ENCODE measurements around the gene ATP10B.

Gene ATP10B

GRCh38 chr5:160602744-160603143 lies 249.3 kb downstream of the ATP10B start:
- Histone ChIP-seq H3K4me3 (ENCODE audit: low read depth in 1 of 2, low read length in 2 of 2) (no peak overlapping the region), H3K4me1 (ENCODE audit: control insufficient read depth in 1 of 2, insufficient read depth in 2 of 2, low read length in 2 of 2) (peaks cover 0 to 8% of the 10 kb centered on the region in 2 donors), H3K27me3 (ENCODE audit: control insufficient read depth in 1 of 2, insufficient read depth in 2 of 2, low read length in 2 of 2) (no peaks in the 10 kb centered on the region), H3K9ac (ENCODE audit: low read depth in 1 of 2, low read length in 2 of 2) (no peak overlapping the region), H3K9me3 (ENCODE audit: control insufficient read depth in 1 of 2, low read length in 2 of 2) (no peaks in the 10 kb centered on the region), H3K27ac (ENCODE audit: low read depth, low read length) (no peak overlapping the region), H3K36me3 (ENCODE audit: control insufficient read depth in 1 of 2, insufficient read depth in 2 of 2, low read length in 2 of 2) (peaks cover 17 to 63% of the 10 kb centered on the region in 2 donors)

- Histone ChIP-seq H3K4me3 (ENCODE audit: low read depth in 1 of 2, low read length in 2 of 2) (no peak overlapping the region), H3K36me3 (ENCODE audit: control insufficient read depth in 1 of 2, insufficient read depth in 2 of 2, low read length in 2 of 2) (peaks cover 17 to 54% of the 10 kb centered on the region in 2 donors), H3K27me3 (ENCODE audit: control insufficient read depth in 1 of 2, insufficient read depth in 2 of 2, low read length in 2 of 2) (no peaks in the 10 kb centered on the region), H3K4me1 (ENCODE audit: control insufficient read depth in 1 of 2, insufficient read depth in 2 of 2, low read length in 2 of 2) (peaks cover 0 to 8% of the 10 kb centered on the region in 2 donors), H3K27ac (ENCODE audit: low read depth, low read length) (no peak overlapping the region), H3K9ac (ENCODE audit: low read depth in 1 of 2, low read length in 2 of 2) (no peak overlapping the region), H3K9me3 (ENCODE audit: control insufficient read depth in 1 of 2, low read length in 2 of 2) (no peaks in the 10 kb centered on the region)
Measured at GRCh38 chr5:160601046-160601445, 251.0 kb downstream of the ATP10B start.

GRCh38 chr5:160573318-160573717 lies 278.7 kb downstream of the ATP10B start:
- Histone ChIP-seq H3K36me3 (ENCODE audit: control insufficient read depth in 1 of 2, insufficient read depth in 2 of 2, low read length in 2 of 2) (peaks cover 23 to 46% of the 10 kb centered on the region in 2 donors), H3K9ac (ENCODE audit: low read depth in 1 of 2, low read length in 2 of 2) (no peak overlapping the region), H3K27ac (ENCODE audit: low read depth, low read length) (no peak overlapping the region), H3K4me3 (ENCODE audit: low read depth in 1 of 2, low read length in 2 of 2) (no peak overlapping the region), H3K9me3 (ENCODE audit: control insufficient read depth in 1 of 2, low read length in 2 of 2) (no peaks in the 10 kb centered on the region), H3K4me1 (ENCODE audit: control insufficient read depth in 1 of 2, insufficient read depth in 2 of 2, low read length in 2 of 2) (no peaks in the 10 kb centered on the region), H3K27me3 (ENCODE audit: control insufficient read depth in 1 of 2, insufficient read depth in 2 of 2, low read length in 2 of 2) (no peaks in the 10 kb centered on the region)

GRCh38 chr5:160567031-160567705 lies 284.8 kb downstream of the ATP10B start:
- Histone ChIP-seq H3K9ac (ENCODE audit: low read depth in 1 of 2, low read length in 2 of 2) (no peak overlapping the region), H3K36me3 (ENCODE audit: control insufficient read depth in 1 of 2, insufficient read depth in 2 of 2, low read length in 2 of 2) (peaks cover 26 to 64% of the 10 kb centered on the region in 2 donors), H3K27me3 (ENCODE audit: control insufficient read depth in 1 of 2, insufficient read depth in 2 of 2, low read length in 2 of 2) (no peaks in the 10 kb centered on the region), H3K27ac (ENCODE audit: low read depth, low read length) (no peak overlapping the region), H3K9me3 (ENCODE audit: control insufficient read depth in 1 of 2, low read length in 2 of 2) (no peaks in the 10 kb centered on the region), H3K4me3 (ENCODE audit: low read depth in 1 of 2, low read length in 2 of 2) (no peak overlapping the region), H3K4me1 (ENCODE audit: control insufficient read depth in 1 of 2, insufficient read depth in 2 of 2, low read length in 2 of 2) (no peaks in the 10 kb centered on the region)

DNA sequence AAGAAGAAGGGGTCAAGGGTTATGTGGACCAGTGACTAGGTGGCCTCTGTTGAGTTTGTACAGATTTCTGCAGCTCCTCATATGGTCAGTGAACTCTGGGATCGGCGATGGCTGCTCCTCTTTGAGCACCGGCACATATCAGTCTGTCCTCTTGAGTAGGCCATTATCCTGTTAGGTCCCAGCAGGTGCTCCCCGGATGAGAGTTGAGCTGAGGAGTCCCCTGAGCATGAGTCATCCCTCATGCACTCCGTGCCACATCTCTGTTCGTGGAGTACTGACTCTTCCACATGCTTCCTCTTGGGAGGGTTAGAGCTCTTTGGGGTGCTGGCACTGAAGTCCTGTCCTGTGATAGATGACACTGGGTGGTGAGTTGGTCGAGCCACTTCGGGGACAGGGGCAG lies 286.6 kb downstream of the ATP10B start:
- H3K27ac ChIP-seq (ENCODE audit: low read depth, low read length): no peak overlapping the region
- no peaks in the 10 kb centered on the region for H3K9me3 ChIP-seq (ENCODE audit: control insufficient read depth in 1 of 2, low read length in 2 of 2)
- H3K36me3 ChIP-seq (ENCODE audit: control insufficient read depth in 1 of 2, insufficient read depth in 2 of 2, low read length in 2 of 2): peaks cover 24 to 58% of the 10 kb centered on the region in 2 donors
- no peak overlapping the region for H3K9ac ChIP-seq (ENCODE audit: low read depth in 1 of 2, low read length in 2 of 2)
- H3K4me3 ChIP-seq (ENCODE audit: low read depth in 1 of 2, low read length in 2 of 2): no peak overlapping the region
- no peaks in the 10 kb centered on the region for H3K27me3 ChIP-seq (ENCODE audit: control insufficient read depth in 1 of 2, insufficient read depth in 2 of 2, low read length in 2 of 2)
- no peaks in the 10 kb centered on the region for H3K4me1 ChIP-seq (ENCODE audit: control insufficient read depth in 1 of 2, insufficient read depth in 2 of 2, low read length in 2 of 2)

DNA sequence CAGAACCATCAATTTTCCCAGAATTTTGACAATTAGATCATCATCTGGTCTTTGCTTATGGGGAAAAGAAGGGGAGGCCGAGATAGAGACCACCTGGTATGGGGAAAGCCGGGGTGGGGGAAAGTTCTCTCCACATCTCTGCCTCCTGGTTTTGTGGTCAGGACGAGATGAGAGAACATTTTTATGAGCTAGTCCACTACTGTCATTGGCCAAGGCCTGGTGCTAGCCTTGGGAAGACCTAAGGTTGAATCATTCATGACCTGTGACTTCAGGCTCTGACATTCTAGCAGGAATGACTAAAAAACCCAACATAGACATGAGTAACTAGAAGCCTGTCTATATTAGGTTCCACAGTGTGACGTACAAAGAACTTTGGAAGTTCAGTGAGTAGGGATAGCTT lies 295.2 kb downstream of the ATP10B start:
- no peak overlapping the region for H3K27ac ChIP-seq (ENCODE audit: low read depth, low read length)
- H3K9ac ChIP-seq (ENCODE audit: low read depth in 1 of 2, low read length in 2 of 2): no peak overlapping the region
- H3K27me3 ChIP-seq (ENCODE audit: control insufficient read depth in 1 of 2, insufficient read depth in 2 of 2, low read length in 2 of 2): no peaks in the 10 kb centered on the region
- no peak overlapping the region for H3K4me3 ChIP-seq (ENCODE audit: low read depth in 1 of 2, low read length in 2 of 2)
- H3K9me3 ChIP-seq (ENCODE audit: control insufficient read depth in 1 of 2, low read length in 2 of 2): no peaks in the 10 kb centered on the region
- no peaks in the 10 kb centered on the region for H3K36me3 ChIP-seq (ENCODE audit: control insufficient read depth in 1 of 2, insufficient read depth in 2 of 2, low read length in 2 of 2)
- H3K4me1 ChIP-seq (ENCODE audit: control insufficient read depth in 1 of 2, insufficient read depth in 2 of 2, low read length in 2 of 2): peaks cover 0 to 15% of the 10 kb centered on the region in 2 donors

DNA sequence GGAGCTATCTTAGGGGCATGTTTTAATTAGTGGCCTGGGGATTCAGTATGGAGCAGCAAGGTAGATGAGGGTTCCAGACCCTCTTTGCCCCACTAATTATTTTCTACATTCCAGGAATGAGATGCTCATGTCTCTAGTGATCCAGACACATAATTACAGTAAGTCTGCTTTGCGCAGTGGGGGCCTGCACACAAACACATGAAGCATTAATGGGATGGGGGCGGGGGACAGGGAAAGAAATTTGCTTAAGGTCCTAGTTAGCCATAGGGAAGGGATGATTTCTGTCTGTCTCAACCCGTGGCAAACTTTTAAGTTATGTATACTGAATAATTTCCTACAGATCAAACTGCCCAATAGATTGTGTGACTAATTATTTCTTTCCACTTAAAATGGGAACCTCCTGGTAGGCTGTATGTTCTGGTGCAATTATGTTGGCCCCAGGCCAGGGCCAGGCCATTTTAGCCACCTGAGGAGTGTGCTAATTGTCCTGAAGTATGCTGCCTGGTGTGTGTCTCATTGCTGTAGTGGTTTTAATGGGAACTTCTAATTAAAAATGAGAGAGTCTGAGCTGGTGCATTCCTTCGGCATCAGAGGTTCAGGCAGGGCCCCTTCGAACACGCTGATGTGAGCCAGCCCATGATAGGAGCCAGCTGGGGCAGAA lies 295.9 kb downstream of the ATP10B start:
- Histone ChIP-seq H3K4me3 (ENCODE audit: low read depth in 1 of 2, low read length in 2 of 2) (no peak overlapping the region), H3K4me1 (ENCODE audit: control insufficient read depth in 1 of 2, insufficient read depth in 2 of 2, low read length in 2 of 2) (peaks cover 0 to 15% of the 10 kb centered on the region in 2 donors), H3K27me3 (ENCODE audit: control insufficient read depth in 1 of 2, insufficient read depth in 2 of 2, low read length in 2 of 2) (no peaks in the 10 kb centered on the region), H3K9me3 (ENCODE audit: control insufficient read depth in 1 of 2, low read length in 2 of 2) (no peaks in the 10 kb centered on the region), H3K9ac (ENCODE audit: low read depth in 1 of 2, low read length in 2 of 2) (no peak overlapping the region), H3K36me3 (ENCODE audit: control insufficient read depth in 1 of 2, insufficient read depth in 2 of 2, low read length in 2 of 2) (no peaks in the 10 kb centered on the region), H3K27ac (ENCODE audit: low read depth, low read length) (no peak overlapping the region)

- Histone ChIP-seq H3K4me1 (ENCODE audit: control insufficient read depth in 1 of 2, insufficient read depth in 2 of 2, low read length in 2 of 2) (peaks cover 0 to 15% of the 10 kb centered on the region in 2 donors), H3K9me3 (ENCODE audit: control insufficient read depth in 1 of 2, low read length in 2 of 2) (no peaks in the 10 kb centered on the region), H3K4me3 (ENCODE audit: low read depth in 1 of 2, low read length in 2 of 2) (no peak overlapping the region), H3K9ac (ENCODE audit: low read depth in 1 of 2, low read length in 2 of 2) (no peak overlapping the region), H3K27me3 (ENCODE audit: control insufficient read depth in 1 of 2, insufficient read depth in 2 of 2, low read length in 2 of 2) (no peaks in the 10 kb centered on the region), H3K36me3 (ENCODE audit: control insufficient read depth in 1 of 2, insufficient read depth in 2 of 2, low read length in 2 of 2) (no peaks in the 10 kb centered on the region), H3K27ac (ENCODE audit: low read depth, low read length) (no peak overlapping the region)
Measured at GRCh38 chr5:160555581-160555970, 296.4 kb downstream of the ATP10B start.

GRCh38 chr5:160550075-160550474 lies 301.9 kb downstream of the ATP10B start:
- H3K4me3 ChIP-seq (ENCODE audit: low read depth in 1 of 2, low read length in 2 of 2): no peak overlapping the region
- H3K27me3 ChIP-seq (ENCODE audit: control insufficient read depth in 1 of 2, insufficient read depth in 2 of 2, low read length in 2 of 2): no peaks in the 10 kb centered on the region
- no peaks in the 10 kb centered on the region for H3K36me3 ChIP-seq (ENCODE audit: control insufficient read depth in 1 of 2, insufficient read depth in 2 of 2, low read length in 2 of 2)
- no peak overlapping the region for H3K9ac ChIP-seq (ENCODE audit: low read depth in 1 of 2, low read length in 2 of 2)
- no peak overlapping the region for H3K27ac ChIP-seq (ENCODE audit: low read depth, low read length)
- no peaks in the 10 kb centered on the region for H3K4me1 ChIP-seq (ENCODE audit: control insufficient read depth in 1 of 2, insufficient read depth in 2 of 2, low read length in 2 of 2)
- no peaks in the 10 kb centered on the region for H3K9me3 ChIP-seq (ENCODE audit: control insufficient read depth in 1 of 2, low read length in 2 of 2)

DNA sequence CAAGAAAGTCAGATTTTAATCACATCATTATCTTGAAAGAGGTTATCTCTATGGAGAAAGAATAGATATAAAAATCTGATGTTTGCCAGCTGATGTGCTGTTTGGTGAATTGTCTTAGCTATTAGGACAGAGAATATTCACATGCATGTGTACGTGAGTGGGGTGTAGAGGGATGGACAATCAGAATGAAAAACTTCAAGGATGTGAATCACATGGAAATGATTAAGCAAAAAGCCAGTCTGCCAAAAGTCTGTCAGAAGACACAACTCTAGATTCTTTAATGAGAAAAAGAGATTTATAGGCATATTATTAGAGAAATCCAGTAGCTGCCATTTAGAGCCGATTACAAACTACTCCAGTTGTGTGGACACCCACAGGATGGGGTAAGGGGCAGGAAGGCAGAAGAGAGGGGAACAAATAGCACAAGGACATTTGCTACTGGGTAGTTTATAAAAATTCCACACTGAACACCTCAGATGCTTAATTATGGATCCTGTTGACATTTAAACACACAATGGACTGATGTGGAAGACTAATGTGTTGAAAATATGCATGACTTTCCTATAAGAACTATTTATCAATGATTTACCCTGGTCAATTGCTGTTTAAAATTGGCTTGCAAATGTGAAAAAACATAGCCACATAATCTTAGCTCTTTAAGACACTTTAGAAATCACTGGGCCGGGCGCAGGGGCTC lies 302.9 kb downstream of the ATP10B start:
- Histone ChIP-seq H3K4me3 (ENCODE audit: low read depth in 1 of 2, low read length in 2 of 2) (no peak overlapping the region), H3K27ac (ENCODE audit: low read depth, low read length) (no peak overlapping the region), H3K36me3 (ENCODE audit: control insufficient read depth in 1 of 2, insufficient read depth in 2 of 2, low read length in 2 of 2) (no peaks in the 10 kb centered on the region), H3K9ac (ENCODE audit: low read depth in 1 of 2, low read length in 2 of 2) (no peak overlapping the region), H3K27me3 (ENCODE audit: control insufficient read depth in 1 of 2, insufficient read depth in 2 of 2, low read length in 2 of 2) (no peaks in the 10 kb centered on the region), H3K9me3 (ENCODE audit: control insufficient read depth in 1 of 2, low read length in 2 of 2) (no peaks in the 10 kb centered on the region), H3K4me1 (ENCODE audit: control insufficient read depth in 1 of 2, insufficient read depth in 2 of 2, low read length in 2 of 2) (no peaks in the 10 kb centered on the region)
